Chondrocyte (in vitro differentiated cells): ENCODE measurements around the gene TRIP12. TPM values are rescaled to one million over a fixed set of nuclear protein-coding genes. Genes with fewer than 3 reads are reported as not detected.

Experiments
- DNase-seq: peaks from one replicate; pipeline ENCODE4 v3.0.0; 2021; ENCODE audit warnings: mixed read lengths, low spot score
- H3K27ac Mint-ChIP-seq: one replicate; pipeline ENCODE4 v1.8.0; 2021; ENCODE audit warnings: mild to moderate bottlenecking, moderate library complexity, mixed read lengths; ENCODE audit not compliant: unreplicated experiment
- H3K27me3 Mint-ChIP-seq: 2 replicates; pipeline ENCODE4 v1.8.0; 2021; ENCODE audit warnings: low read depth, mixed read lengths
- H3K36me3 Mint-ChIP-seq: 2 replicates; pipeline ENCODE4 v1.8.0; 2021; ENCODE audit warnings: low read depth, mixed read lengths
- H3K4me1 Mint-ChIP-seq: 2 replicates; pipeline ENCODE4 v1.8.0; 2021; ENCODE audit warnings: low read depth, mild to moderate bottlenecking, mixed read lengths
- H3K4me3 Mint-ChIP-seq: one replicate; pipeline ENCODE4 v1.8.0; 2021; ENCODE audit warnings: mild to moderate bottlenecking, moderate library complexity, mixed read lengths; ENCODE audit not compliant: unreplicated experiment
- H3K9me3 Mint-ChIP-seq: 2 replicates; pipeline ENCODE4 v1.8.0; 2021; ENCODE audit warnings: low read depth, mixed read lengths
- total RNA-seq: library from RNA; stranded (reverse); gene quantifications from 3 replicates; pipeline ENCODE4 v1.2.1, GENCODE V29; 2021
- TF ChIP-seq, protein P1 (sequence below): fragments of 200-600 bp; sonication (generic); IDR thresholded peaks from 2 replicates; pipeline ENCODE4 v1.5.0; 2021; ENCODE audit warnings: antibody characterized with exemption, mild to moderate bottlenecking, moderate library complexity

TRIP12 gene
- total RNA-seq, 1 donor from 2014 or later: 223 TPM

DNA sequence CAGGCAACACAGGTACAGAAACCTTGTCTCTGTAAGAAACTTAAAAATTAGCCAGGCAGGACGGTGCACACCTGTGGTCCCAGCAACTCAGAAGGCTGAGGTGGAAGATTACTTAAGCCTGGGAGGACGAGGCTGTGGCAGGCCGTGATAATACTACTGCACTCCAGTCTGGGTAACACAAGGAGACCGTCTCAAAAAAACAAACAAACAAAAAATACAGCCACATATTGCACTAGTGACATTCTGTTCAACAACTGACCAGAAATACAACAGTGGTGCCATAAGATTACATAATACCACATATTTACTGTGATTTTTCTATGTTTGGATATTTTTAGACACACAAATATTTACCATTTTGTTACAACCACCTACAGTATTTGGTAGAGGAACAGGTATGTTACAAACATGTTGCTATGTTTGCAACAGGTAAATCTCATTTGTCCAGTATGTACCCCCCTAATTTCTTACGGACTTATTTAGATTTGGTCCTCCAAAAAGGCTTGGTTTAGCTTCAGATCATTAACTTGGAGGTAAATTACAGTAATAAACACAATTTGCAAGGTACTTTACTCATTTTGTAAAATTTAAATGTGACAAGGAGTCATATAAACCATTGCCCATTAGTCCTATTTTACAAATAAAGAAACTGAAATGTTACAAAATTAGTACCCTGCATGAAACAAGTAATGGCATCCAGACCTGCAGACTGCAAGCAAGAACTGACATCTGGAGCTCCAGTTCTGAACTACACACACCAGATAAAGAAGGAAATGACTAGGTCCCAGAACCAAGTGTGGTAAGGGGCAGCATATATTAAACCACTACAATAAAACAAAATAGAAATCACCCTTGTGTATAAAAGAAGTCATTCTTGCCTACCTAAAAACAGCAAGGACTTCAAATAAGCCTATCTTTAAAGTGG is 36.8 kb downstream of the TRIP12 start:
- H3K36me3 Mint-ChIP-seq: peaks cover 2% of the 10 kb centered on the region
- TF ChIP-seq, protein P1, sequence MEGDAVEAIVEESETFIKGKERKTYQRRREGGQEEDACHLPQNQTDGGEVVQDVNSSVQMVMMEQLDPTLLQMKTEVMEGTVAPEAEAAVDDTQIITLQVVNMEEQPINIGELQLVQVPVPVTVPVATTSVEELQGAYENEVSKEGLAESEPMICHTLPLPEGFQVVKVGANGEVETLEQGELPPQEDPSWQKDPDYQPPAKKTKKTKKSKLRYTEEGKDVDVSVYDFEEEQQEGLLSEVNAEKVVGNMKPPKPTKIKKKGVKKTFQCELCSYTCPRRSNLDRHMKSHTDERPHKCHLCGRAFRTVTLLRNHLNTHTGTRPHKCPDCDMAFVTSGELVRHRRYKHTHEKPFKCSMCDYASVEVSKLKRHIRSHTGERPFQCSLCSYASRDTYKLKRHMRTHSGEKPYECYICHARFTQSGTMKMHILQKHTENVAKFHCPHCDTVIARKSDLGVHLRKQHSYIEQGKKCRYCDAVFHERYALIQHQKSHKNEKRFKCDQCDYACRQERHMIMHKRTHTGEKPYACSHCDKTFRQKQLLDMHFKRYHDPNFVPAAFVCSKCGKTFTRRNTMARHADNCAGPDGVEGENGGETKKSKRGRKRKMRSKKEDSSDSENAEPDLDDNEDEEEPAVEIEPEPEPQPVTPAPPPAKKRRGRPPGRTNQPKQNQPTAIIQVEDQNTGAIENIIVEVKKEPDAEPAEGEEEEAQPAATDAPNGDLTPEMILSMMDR: no peak
- no peak for DNase-seq
- H3K27me3 Mint-ChIP-seq: no peaks in the 10 kb centered on the region
- H3K4me3 Mint-ChIP-seq: no peak overlapping the region
- no peaks in the 10 kb centered on the region for H3K9me3 Mint-ChIP-seq
- H3K4me1 Mint-ChIP-seq: peaks cover 18% of the 10 kb centered on the region
- H3K27ac Mint-ChIP-seq: no peak overlapping the region

DNA sequence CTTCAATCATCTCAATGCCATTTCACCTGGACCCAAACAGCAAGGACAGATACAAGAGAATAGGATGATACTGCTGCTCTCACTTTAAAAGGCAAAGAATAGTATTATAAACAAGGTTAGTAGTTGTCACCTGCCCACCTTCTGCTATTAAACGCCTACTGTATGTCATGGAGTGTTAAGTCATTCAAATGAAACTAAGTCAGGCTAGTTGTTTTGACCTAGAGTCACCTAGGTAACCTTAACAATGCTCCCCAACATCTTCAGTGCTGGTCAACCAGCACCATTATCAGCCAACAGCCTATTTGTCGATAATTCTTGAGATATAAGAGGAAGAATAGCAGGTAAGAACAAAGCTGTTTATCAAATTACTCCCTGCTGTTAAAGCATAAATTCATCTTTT is 39.2 kb downstream of the TRIP12 start:
- Mint-ChIP-seq H3K27ac (no peak overlapping the region), H3K27me3 (no peaks in the 10 kb centered on the region), H3K4me1 (peaks cover 12% of the 10 kb centered on the region), H3K4me3 (no peak overlapping the region), H3K36me3 (peaks cover 5% of the 10 kb centered on the region), H3K9me3 (no peaks in the 10 kb centered on the region)
- TF ChIP-seq, protein P1: no peak
- no peak for DNase-seq

DNA sequence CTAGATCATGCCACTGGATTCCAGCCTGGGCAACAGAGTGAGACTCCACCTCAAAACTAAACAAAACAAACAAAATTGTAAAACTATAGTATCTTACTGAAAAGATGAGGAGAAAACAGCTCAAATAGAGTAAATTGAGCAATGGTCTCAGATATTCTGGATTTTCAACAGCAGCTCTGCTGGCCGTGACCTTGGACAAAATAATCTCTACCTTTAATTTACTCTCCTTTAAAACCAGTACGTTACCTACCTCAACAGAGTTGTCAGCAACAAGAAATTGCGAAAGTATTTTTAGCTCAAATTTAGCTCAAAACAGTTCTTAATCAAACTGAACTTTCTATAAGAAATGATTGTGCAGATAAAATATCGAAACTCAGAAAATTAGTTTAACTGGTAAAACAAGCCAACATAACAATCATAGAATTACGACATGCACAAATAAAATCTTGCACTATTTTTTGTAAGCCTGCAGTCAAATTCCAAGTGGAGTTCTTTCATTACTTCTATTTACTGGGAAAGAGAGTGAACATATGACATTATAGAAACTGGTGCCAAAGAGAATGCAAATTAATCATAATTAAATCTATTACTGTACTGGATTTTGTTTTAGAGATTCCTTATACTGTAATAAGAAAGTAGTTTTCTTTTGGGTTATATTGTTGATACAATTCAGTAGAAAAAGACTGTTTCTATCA is 40.8 kb downstream of the TRIP12 start:
- Mint-ChIP-seq H3K27me3 (no peaks in the 10 kb centered on the region), H3K4me3 (no peak overlapping the region), H3K36me3 (peaks cover 5% of the 10 kb centered on the region), H3K4me1 (peaks cover 6% of the 10 kb centered on the region), H3K27ac (no peak overlapping the region), H3K9me3 (no peaks in the 10 kb centered on the region)
- TF ChIP-seq, protein P1: no peak
- DNase-seq: no peak

DNA sequence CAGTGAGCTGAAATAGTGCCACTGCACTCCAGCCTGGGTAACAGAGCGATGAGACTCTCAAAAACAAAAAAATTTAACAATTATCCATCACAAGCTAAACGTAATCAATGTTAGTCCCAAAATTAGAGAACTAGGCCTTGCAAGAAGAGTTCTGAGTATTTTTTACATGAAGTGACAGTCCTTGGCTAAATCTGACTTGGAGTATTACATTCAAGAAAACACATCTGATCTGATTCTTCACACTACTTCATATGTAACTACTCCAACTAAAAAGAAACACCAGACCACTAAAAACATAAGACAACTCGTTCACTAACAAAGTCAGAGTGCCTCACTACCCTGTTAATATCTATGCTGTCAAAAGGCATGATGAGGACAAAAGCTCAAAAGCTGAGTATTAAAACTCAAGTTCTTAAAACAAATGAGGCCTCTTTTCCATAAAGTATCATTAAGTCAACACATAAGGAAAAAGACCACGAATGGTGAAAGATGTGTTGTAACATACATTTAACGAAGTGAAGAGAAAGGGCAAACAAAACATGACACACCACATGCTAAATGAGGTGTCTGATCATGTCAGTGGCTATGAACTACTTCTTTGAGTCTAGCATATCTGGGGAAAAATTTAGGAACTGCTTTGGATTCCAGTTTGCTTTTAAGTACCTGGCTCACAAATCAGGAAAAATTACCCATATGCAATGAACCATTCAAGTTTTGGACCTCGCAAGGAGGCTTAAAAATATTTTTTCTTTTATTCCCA is 42.4 kb downstream of the TRIP12 start:
- H3K4me3 Mint-ChIP-seq: no peak overlapping the region
- H3K36me3 Mint-ChIP-seq: peaks cover 5% of the 10 kb centered on the region
- H3K9me3 Mint-ChIP-seq: no peaks in the 10 kb centered on the region
- H3K4me1 Mint-ChIP-seq: peaks cover 9% of the 10 kb centered on the region
- TF ChIP-seq, protein P1: no peak
- no peak overlapping the region for H3K27ac Mint-ChIP-seq
- no peaks in the 10 kb centered on the region for H3K27me3 Mint-ChIP-seq
- no peak for DNase-seq

DNA sequence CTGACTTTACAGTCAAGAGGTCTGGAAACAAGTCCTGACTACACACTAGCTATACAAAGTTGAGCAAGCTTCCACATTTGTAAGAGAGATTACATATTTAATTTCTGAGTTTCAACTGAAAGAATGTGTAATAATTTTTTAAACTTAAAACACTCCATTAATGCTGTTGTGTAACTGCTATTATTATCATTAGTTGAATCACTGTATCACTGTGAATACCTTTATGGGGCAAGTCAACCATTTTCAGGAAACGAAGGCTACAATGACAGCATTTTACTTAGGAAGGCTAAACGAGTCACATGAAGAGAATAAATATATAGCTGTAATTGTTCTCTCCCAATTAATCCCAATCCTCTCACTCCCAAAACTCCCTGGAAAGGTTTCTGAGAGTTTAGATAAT is 46.3 kb downstream of the TRIP12 start:
- Mint-ChIP-seq H3K36me3 (peaks cover 6% of the 10 kb centered on the region), H3K4me1 (peaks cover 22% of the 10 kb centered on the region), H3K27ac (no peak overlapping the region), H3K4me3 (no peak overlapping the region), H3K27me3 (no peaks in the 10 kb centered on the region), H3K9me3 (no peaks in the 10 kb centered on the region)
- DNase-seq: no peak
- TF ChIP-seq, protein P1: no peak
